ENCODE data around the gene CPA1.
"Not testable (repeated sequence)": the region's sequence is repeated elsewhere in the genome, so short reads cannot be mapped to it uniquely, and the experiment has no call there.

CPA1 gene

GRCh38 chr7:130372402-130373165 is 7.7 kb upstream of the CPA1 start:
- no peak for DNase-seq (ENCODE audit: low read depth)

DNA sequence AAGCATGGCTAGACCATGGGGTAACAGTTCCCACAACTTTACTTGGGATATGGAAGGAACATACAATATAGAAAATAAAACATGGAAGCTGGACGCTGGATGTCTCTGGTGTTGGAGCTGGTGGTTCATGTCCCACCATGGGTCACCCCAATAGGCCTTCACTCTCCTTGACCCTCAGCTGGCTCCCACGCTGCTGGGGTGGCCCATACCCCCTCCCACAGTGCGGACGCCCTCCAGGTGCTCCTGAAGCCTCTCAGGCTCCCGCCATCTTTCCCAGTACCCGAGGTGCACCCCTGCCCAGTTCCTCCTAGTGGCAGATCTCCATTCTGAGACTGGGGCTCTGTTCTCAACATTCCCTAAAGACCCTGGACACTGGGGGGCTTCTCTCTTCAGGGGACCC is 5.8 kb upstream of the CPA1 start:
- DNase-seq (ENCODE audit: low read depth), result no peak

DNA sequence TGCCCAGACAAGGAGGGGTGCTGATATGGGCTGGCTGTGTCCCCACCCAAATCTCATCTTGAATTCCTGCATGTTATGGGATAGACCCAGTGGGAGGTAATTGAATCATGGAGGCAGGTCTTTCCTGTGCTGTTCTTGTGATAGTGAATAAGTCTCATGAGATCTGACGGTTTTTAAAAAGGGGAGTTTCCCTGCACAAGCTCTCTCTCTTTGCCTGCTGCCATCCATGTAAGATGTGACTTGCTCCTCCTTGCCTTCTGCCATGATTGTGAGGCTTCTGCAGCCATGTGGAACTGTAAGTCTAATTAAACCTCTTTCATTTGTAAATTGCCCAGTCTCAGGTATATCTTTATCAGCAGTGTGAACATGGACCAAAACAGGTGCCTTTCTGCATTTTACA is 3.8 kb upstream of the CPA1 start:
- not testable (repeated sequence) for DNase-seq (ENCODE audit: low read depth)

- DNase-seq (ENCODE audit: low read depth), result no peak
These were observed 3.1 kb upstream of the CPA1 start for GRCh38 chr7:130377178-130377577.

DNA sequence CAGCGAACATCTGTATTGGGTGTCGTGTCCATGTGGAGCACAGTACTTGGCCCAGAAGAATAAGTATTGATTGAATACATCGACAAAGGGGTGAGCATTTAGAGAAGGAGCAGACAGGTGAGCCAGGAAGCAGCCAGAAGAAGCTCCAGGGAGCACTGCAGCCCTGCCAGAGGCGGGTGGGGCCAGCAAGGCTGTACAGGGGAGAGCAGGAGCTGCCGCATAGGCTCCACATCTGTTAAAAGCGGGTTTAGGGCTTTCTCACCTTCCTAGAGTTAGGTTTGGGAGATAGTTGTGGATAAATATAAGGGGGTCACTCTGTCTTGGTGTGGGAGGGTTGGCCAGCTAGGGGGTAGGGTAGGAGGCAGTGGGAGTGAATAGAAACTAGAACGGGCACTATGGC is 1.3 kb upstream of the CPA1 start:
- DNase-seq (ENCODE audit: low read depth), result no peak

DNA sequence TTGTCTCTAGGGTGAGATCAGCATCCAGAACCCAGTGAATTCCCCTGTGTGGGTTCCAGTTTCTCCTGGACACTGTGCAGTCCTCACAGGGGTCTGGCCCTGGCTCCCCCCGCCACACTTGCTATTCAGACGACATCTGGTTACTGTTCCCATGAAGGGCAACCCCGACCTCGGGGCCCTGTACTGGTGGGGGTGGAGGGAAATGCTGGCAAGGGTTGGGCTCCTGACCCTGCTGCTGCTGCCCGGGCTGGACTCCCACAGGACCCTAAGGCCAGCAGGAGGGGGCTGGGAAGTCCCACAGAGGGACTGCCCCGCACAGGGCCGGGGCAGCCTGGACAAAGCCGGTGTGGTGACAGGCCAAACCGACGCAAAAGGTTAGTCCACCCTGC is 768 bp upstream of the CPA1 start:
- DNase-seq (ENCODE audit: low read depth), result no peak

GRCh38 chr7:130380861-130381455 is 664 bp downstream of the CPA1 start:
- DNase-seq (ENCODE audit: low read depth), result no peak

- no peak for DNase-seq (ENCODE audit: low read depth)
These were observed 1.4 kb downstream of the CPA1 start for GRCh38 chr7:130381468-130382312.

DNA sequence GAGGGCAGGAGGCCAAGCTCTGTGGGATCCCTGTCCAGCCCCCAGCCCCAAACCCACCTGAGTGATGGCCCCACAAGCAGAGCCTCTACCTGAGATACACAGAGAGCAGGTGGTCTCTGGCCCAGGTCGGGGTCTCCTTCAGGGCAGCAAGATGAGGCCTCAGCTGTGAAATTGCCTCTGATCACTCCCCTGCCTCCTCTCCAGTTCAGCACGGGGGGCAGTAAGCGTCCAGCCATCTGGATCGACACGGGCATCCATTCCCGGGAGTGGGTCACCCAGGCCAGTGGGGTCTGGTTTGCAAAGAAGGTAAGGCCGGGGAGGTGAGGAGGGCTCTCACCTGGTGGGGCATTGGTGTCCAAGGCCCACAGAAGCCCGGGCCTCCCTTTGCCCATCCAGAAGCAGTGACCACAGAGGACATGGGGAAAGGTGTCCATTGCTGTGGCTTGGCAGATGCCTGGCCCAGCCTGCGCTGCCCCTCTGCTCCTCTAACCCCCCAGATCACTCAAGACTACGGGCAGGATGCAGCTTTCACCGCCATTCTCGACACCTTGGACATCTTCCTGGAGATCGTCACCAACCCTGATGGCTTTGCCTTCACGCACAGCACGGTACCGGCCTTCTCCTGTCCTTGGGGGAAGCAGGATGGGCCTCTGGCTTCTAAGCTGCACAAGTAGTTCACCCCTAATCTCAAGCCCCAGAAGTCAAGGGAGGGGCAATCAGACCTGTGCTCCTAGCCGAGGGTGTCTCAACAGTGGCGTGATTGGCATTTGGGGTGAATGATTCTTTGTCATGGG is 3.1 kb downstream of the CPA1 start:
- no peak for DNase-seq (ENCODE audit: low read depth)

DNA sequence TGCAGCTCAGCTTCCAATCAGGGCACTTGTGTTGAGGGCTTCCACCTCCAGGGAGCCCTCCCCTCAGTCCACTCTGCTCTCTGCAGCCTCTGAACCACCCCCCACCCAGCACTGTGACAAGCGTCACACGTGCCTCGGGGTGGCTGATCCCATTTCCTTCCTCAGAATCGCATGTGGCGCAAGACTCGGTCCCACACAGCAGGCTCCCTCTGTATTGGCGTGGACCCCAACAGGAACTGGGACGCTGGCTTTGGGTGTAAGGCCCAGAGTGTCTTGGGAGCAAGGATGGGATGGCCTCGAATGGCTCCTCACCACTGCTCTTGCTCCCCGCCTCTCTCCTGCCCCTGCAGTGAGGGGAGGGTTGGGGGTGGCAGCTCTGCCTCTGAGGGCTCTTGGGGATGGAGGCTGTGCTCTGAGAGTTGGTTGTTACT is 4.1 kb downstream of the CPA1 start:
- no peak for DNase-seq (ENCODE audit: low read depth)

DNA sequence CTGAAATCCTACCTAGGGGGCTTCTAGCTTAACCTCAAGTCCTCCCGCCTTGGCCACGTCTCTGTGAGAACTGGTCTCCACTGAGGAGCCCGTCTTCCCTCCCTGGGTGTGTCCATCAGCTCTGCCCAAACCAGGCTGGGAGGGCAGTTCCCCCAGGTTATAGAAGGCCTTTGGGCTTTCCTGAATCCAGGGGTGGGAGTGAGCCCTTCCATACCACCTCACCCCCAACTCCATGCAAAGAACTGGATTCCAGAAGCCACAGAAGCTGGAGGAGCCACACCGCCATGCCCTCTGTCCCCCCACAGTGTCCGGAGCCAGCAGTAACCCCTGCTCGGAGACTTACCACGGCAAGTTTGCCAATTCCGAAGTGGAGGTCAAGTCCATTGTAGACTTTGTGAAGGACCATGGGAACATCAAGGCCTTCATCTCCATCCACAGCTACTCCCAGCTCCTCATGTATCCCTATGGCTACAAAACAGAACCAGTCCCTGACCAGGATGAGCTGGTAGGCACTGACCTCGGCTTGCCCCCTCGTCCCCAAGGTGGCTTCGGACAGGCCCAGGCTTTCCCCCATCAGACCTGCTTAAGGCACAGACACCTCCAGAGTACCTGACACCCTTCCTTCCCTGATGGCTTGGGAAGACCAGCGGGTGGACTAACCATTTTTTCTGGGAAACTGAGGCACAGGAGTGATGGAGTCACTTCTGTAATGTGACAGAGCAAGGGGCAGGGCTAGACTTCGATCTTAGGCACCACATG is 4.7 kb downstream of the CPA1 start:
- no peak for DNase-seq (ENCODE audit: low read depth)

DNA sequence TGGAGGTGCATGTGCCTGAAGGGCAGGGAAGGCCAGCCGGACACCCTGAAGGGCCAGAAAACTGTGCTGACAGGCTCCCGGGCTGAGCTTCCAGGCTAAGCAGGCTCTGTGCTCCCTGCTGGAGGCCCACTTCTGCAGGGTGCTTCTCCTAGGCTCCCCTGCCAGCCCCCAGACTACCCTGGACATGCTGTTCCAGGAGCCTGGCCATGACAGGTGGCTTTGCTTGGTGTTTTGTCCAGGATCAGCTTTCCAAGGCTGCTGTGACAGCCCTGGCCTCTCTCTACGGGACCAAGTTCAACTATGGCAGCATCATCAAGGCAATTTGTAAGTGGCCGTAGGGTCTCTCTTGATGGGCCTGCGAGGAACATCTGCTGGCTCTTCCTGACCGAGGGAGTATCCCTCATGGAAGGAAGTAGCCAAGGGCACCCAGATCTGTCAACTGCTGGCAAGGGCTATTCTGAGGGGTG is 5.3 kb downstream of the CPA1 start:
- no peak for DNase-seq (ENCODE audit: low read depth)

- DNase-seq (ENCODE audit: low read depth), result no peak
These were observed 6.6 kb downstream of the CPA1 start for GRCh38 chr7:130386876-130387275.

- no peak for DNase-seq (ENCODE audit: low read depth)
These were observed 7.0 kb downstream of the CPA1 start for GRCh38 chr7:130387306-130387627.

- no peak for DNase-seq (ENCODE audit: low read depth)
These were observed 7.5 kb downstream of the CPA1 start for GRCh38 chr7:130387628-130388403.

- no peak for DNase-seq (ENCODE audit: low read depth)
These were observed 8.4 kb downstream of the CPA1 start for GRCh38 chr7:130388671-130389070.

DNA sequence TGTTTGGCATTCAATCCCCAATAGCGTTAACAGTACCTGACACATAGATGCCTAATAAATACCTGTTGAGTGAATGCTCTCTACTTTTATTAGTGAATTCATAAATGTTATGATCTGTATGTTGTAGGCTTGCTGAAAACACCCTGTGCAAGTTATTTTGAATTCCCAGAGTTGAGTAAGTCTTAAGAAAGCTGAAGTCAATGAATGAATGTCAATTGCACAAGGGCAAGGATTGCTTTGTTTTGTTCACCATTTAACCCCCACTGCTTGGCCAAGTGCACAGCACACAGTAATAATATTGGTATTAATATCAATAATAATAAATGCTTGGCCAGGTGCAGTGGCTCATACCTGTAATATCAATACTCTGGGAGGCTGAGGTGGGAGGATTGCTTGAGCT is 10.2 kb downstream of the CPA1 start:
- DNase-seq (ENCODE audit: low read depth), result no peak

DNA sequence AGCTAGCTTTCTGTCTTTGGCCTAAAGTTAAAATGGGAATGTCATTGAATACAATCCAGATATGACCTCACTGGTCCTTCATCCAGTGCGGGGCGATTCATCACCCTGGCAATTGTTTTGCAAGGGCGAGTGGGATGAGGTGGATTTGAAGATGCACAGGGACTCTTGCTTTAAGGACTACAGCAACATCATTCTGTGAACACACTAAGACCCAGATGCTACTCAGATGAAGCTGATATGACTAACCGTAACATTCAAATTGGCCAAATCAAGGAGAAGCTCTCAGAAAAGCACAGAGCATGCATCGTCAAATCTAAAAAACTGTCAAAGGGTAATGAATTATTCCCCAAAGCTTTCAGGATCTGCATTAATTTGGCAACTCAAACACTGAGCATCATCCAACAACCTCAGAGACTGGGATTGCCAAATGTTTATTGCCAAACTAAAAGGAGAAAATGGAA is 12.8 kb downstream of the CPA1 start:
- DNase-seq (ENCODE audit: low read depth), result peak; percentile 39

DNA sequence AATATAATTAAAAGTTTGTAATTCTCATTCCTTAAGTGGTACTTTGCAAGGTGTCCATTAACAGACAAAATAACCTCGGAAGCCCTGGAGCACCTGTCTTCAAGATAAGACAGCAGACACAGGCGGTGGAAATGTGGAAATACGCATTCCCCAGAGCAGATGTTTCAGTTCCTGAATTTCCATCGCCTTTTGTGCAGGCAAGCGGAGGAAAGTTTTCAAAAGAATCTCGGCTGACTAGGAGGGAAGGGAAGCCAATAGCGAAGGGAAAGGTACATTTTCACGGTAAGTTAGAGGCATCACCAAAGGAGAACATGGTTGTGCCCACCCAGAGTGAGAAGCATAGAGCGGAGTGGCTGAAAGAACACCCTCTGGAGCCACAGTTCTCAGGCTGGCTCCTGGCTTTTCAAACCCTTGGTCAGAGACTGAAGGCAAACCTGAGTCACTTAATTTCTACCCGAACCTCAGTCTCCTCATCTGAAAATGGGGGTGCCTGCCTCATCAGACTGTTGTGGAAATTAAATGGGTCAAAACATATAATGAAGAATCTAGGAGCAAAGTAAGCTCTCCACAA is 13.6 kb downstream of the CPA1 start:
- no peak for DNase-seq (ENCODE audit: low read depth)

Measured in GM04503 (cell line).